Breast epithelium (tissue), 3 donors: ENCODE results near the gene CORO2B.

Source experiments
- CTCF ChIP-seq, 3 donors: fragments of 450-650 bp; IDR thresholded peaks; one replicate each; pipeline ENCODE4 v1.5.1; 2016 to 2017; ENCODE audit warnings: antibody characterized with exemption in 3 of 3, mild to moderate bottlenecking in 3 of 3, moderate library complexity in 3 of 3
- POLR2AphosphoS5 ChIP-seq, 3 donors: sonication (generic); formaldehyde crosslinking; IDR thresholded peaks; one replicate each; pipeline ENCODE4 v1.6.1; 2017; ENCODE audit warnings: antibody characterized with exemption in 3 of 3

GRCh38 chr15:68733666-68734065 is 154.9 kb downstream of the CORO2B start:
- TF ChIP-seq POLR2AphosphoS5 (IDR thresholded peaks at IDR 0.05) (no peak), CTCF (IDR thresholded peaks at IDR 0.05) (no peak)
